H9 (cell line): ENCODE measurements around the gene TECTA. TPM values are rescaled to one million over a fixed set of nuclear protein-coding genes. Genes with fewer than 3 reads are reported as not detected.

Experiments used
- DNase-seq: peaks from one replicate; pipeline ENCODE4 v3.0.0-alpha.2; 2017
- H2AFZ ChIP-seq: one replicate; pipeline ENCODE4 v1.6.1; 2013; ENCODE audit warnings: mild to moderate bottlenecking, low read length, control low read depth, moderate library complexity
- H2AK5ac ChIP-seq: 2 replicates; pipeline ENCODE4 v1.6.1; 2013; ENCODE audit warnings: low read length, control low read depth, mixed read lengths; ENCODE audit not compliant: insufficient read length
- H2BK120ac ChIP-seq: one replicate; pipeline ENCODE4 v1.6.1; 2013; ENCODE audit warnings: low read depth, mild to moderate bottlenecking, low read length, control low read depth, inconsistent platforms; ENCODE audit not compliant: poor library complexity, severe bottlenecking
- H2BK12ac ChIP-seq: 2 replicates; pipeline ENCODE4 v1.6.1; 2013; ENCODE audit warnings: low read length, control low read depth, mixed read lengths, low read depth; ENCODE audit not compliant: insufficient read length
- H2BK15ac ChIP-seq: 2 replicates; pipeline ENCODE4 v1.6.1; 2013; ENCODE audit warnings: low read depth, low read length, control low read depth
- H2BK20ac ChIP-seq: one replicate; pipeline ENCODE4 v1.6.1; 2013; ENCODE audit warnings: low read depth, mild to moderate bottlenecking, low read length, control low read depth, inconsistent platforms; ENCODE audit not compliant: poor library complexity, severe bottlenecking
- H2BK5ac ChIP-seq: 2 replicates; pipeline ENCODE4 v1.6.1; 2013; ENCODE audit warnings: low read length, control low read depth, mixed read lengths; ENCODE audit not compliant: insufficient read length
- H3K14ac ChIP-seq: 2 replicates; pipeline ENCODE4 v1.6.1; 2013; ENCODE audit warnings: low read length, control low read depth; ENCODE audit not compliant: insufficient read depth
- H3K18ac ChIP-seq: 2 replicates; pipeline ENCODE4 v1.6.1; 2013; ENCODE audit warnings: low read depth, mild to moderate bottlenecking, mixed read lengths, low read length, control low read depth; ENCODE audit not compliant: insufficient read length
- H3K23ac ChIP-seq: 2 replicates; pipeline ENCODE4 v1.6.1; 2013; ENCODE audit warnings: low read length, control low read depth, mixed read lengths, low read depth; ENCODE audit not compliant: insufficient read length
- H3K23me2 ChIP-seq: 2 replicates; pipeline ENCODE4 v1.6.1; 2013; ENCODE audit warnings: low read depth, mild to moderate bottlenecking, mixed read lengths, low read length, control low read depth; ENCODE audit not compliant: insufficient read length, poor library complexity, severe bottlenecking
- H3K27ac ChIP-seq: 2 replicates; pipeline ENCODE4 v1.5.1; 2013; ENCODE audit warnings: low read length, control low read depth, mixed read lengths, low read depth; ENCODE audit not compliant: insufficient read length
- H3K27me3 ChIP-seq: 2 replicates; pipeline ENCODE4 v1.6.1; 2013; ENCODE audit warnings: low read length, control low read depth, inconsistent platforms; ENCODE audit not compliant: insufficient read depth
- H3K4ac ChIP-seq: 2 replicates; pipeline ENCODE4 v1.6.1; 2013; ENCODE audit warnings: low read depth, mild to moderate bottlenecking, control low read depth, inconsistent platforms, low read length, moderate library complexity
- H3K4me1 ChIP-seq: 2 replicates; pipeline ENCODE4 v1.6.1; 2013; ENCODE audit warnings: low read length, control low read depth, inconsistent platforms; ENCODE audit not compliant: insufficient read depth
- H3K4me2 ChIP-seq: 2 replicates; pipeline ENCODE4 v1.6.1; 2013; ENCODE audit warnings: low read length, control low read depth, mixed read lengths; ENCODE audit not compliant: insufficient read length, insufficient read depth
- H3K56ac ChIP-seq: 2 replicates; pipeline ENCODE4 v1.6.1; 2013; ENCODE audit warnings: low read depth, mild to moderate bottlenecking, mixed read lengths, low read length, control low read depth; ENCODE audit not compliant: insufficient read length
- H3K79me1 ChIP-seq: 2 replicates; pipeline ENCODE4 v1.6.1; 2013; ENCODE audit warnings: low read depth, mild to moderate bottlenecking, moderate library complexity, low read length, control low read depth, inconsistent platforms; ENCODE audit not compliant: insufficient read depth, poor library complexity, severe bottlenecking
- H3K79me2 ChIP-seq: 2 replicates; pipeline ENCODE4 v1.6.1; 2013; ENCODE audit warnings: low read length, control low read depth, inconsistent platforms; ENCODE audit not compliant: insufficient read depth
- H3K9ac ChIP-seq: 2 replicates; pipeline ENCODE4 v1.6.1; 2013; ENCODE audit warnings: low read length, control low read depth, mixed read lengths; ENCODE audit not compliant: insufficient read length; ENCODE audit errors: extremely low read depth
- H3K9me3 ChIP-seq: one replicate; pipeline ENCODE4 v1.6.1; 2013; ENCODE audit warnings: low read depth, low read length, inconsistent platforms; ENCODE audit not compliant: control insufficient read depth
- H3T11ph ChIP-seq: one replicate; pipeline ENCODE4 v1.6.1; 2013; ENCODE audit warnings: mild to moderate bottlenecking, low read length, control low read depth, inconsistent platforms
- H4K20me1 ChIP-seq: one replicate; pipeline ENCODE4 v1.6.1; 2013; ENCODE audit not compliant: control insufficient read depth, insufficient read length, insufficient read depth
- H4K5ac ChIP-seq: 2 replicates; pipeline ENCODE4 v1.6.1; 2013; ENCODE audit warnings: low read depth, mild to moderate bottlenecking, mixed read lengths, low read length, control low read depth; ENCODE audit not compliant: insufficient read length
- H4K8ac ChIP-seq: replicated peaks from 2 replicates; pipeline ENCODE4 v1.6.1; 2013; ENCODE audit warnings: low read length, control low read depth, mixed read lengths, low read depth; ENCODE audit not compliant: insufficient read length
- H4K91ac ChIP-seq: 2 replicates; pipeline ENCODE4 v1.6.1; 2013; ENCODE audit warnings: low read depth, mild to moderate bottlenecking, moderate library complexity, mixed read lengths, low read length, control low read depth; ENCODE audit not compliant: insufficient read length
- H3K27ac Mint-ChIP-seq, 3 experiments: 2 replicates in 2 of 3; 3 replicates in 1 of 3; pipeline ENCODE4 v1.8.0; 2020 to 2021; ENCODE audit warnings: mixed read lengths in 3 of 3, mild to moderate bottlenecking in 1 of 3, moderate library complexity in 1 of 3
- H3K27me3 Mint-ChIP-seq: 2 replicates; pipeline ENCODE4 v1.8.0; 2021; ENCODE audit warnings: low read depth, mild to moderate bottlenecking, moderate library complexity, mixed read lengths
- H3K36me3 Mint-ChIP-seq, 3 experiments: 2 replicates in 2 of 3; 3 replicates in 1 of 3; pipeline ENCODE4 v1.8.0; 2020 to 2021; ENCODE audit warnings: low read depth in 3 of 3, mixed read lengths in 3 of 3; ENCODE audit not compliant: insufficient read depth in 1 of 3
- H3K4me1 Mint-ChIP-seq, 2 experiments: 2 replicates each; pipeline ENCODE4 v1.8.0; 2020; ENCODE audit warnings: mixed read lengths in 2 of 2
- H3K4me3 Mint-ChIP-seq, 2 experiments: 2 replicates in 1 of 2; 3 replicates in 1 of 2; pipeline ENCODE4 v1.8.0; 2020 to 2021; ENCODE audit warnings: mild to moderate bottlenecking in 2 of 2, mixed read lengths in 2 of 2, moderate library complexity in 1 of 2
- H3K9me3 Mint-ChIP-seq, 2 experiments: 2 replicates in 1 of 2; 3 replicates in 1 of 2; pipeline ENCODE4 v1.8.0; 2020; ENCODE audit warnings: mild to moderate bottlenecking in 2 of 2, mixed read lengths in 2 of 2, moderate library complexity in 1 of 2
- CTCF ChIP-seq: fragments of 200-600 bp; sonication (generic); conservative IDR thresholded peaks from 3 replicates; pipeline ENCODE4 v1.8.0; 2021; ENCODE audit warnings: antibody characterized with exemption, mild to moderate bottlenecking
- WGBS: extraction: QIAGEN DNeasy Blood & Tissue Kit; methylation state at CpG from one replicate; pipeline ENCODE4 v1.1.7; 2013; ENCODE audit warnings: missing lambda C conversion rate, low lambda C conversion rate, mixed read lengths; ENCODE audit not compliant: insufficient read length; ENCODE audit errors: extremely low coverage; 5-methylcytosine and 5-hydroxymethylcytosine counted together
- total RNA-seq: library from RNA; stranded (reverse); gene quantifications from 2 replicates; pipeline ENCODE4 v1.2.1, GENCODE V29; 2021

The TECTA gene
- total RNA-seq, 1 experiment from 2014 or later: 0.66 TPM

GRCh38 chr11:121240650-121241303 is 139.7 kb downstream of the TECTA start:
- H2BK5ac ChIP-seq: no peak overlapping the region
- H2BK120ac ChIP-seq: no peak overlapping the region
- no peaks in the 10 kb centered on the region for H4K20me1 ChIP-seq
- H3K9me3 ChIP-seq: no peaks in the 10 kb centered on the region
- no peak overlapping the region; a peak in 2 of 7 replicates for H3K27ac Mint-ChIP-seq
- H4K91ac ChIP-seq: no peak overlapping the region
- no peaks in the 10 kb centered on the region for H3K27me3 ChIP-seq
- H3K27me3 Mint-ChIP-seq: no peaks in the 10 kb centered on the region
- WGBS: no CpG with 5 or more reads among the region's 9 CpGs
- no peak overlapping the region for H3K56ac ChIP-seq
- peaks cover 0 to 9% (median 6%) of the 10 kb centered on the region in 3 experiments; a peak in 5 of 7 replicates for H3K36me3 Mint-ChIP-seq
- TF ChIP-seq CTCF: no peak
- no peak overlapping the region for H3K27ac ChIP-seq
- peaks cover 0 to 5% of the 10 kb centered on the region in 2 experiments; a peak in 4 of 5 replicates for H3K9me3 Mint-ChIP-seq
- H3K14ac ChIP-seq: no peak overlapping the region
- no peak overlapping the region for H3K4ac ChIP-seq
- no peak overlapping the region for H3K9ac ChIP-seq
- H2BK20ac ChIP-seq: no peak overlapping the region
- no peak overlapping the region for H2BK12ac ChIP-seq
- no peak overlapping the region for H4K5ac ChIP-seq
- no peak overlapping the region for H3T11ph ChIP-seq
- H3K79me1 ChIP-seq: no peaks in the 10 kb centered on the region
- H3K4me2 ChIP-seq: no peak overlapping the region
- no peak overlapping the region for H3K23ac ChIP-seq
- no peak overlapping the region for H2AK5ac ChIP-seq
- no peak overlapping the region for H3K4me3 Mint-ChIP-seq
- H3K4me1 ChIP-seq: peaks cover 8% of the 10 kb centered on the region; the same call in 1 of the 2 replicates
- H3K79me2 ChIP-seq: no peaks in the 10 kb centered on the region
- H2AFZ ChIP-seq: no peak overlapping the region
- H3K4me1 Mint-ChIP-seq: peaks cover 60 to 67% of the 10 kb centered on the region in 2 experiments
- H2BK15ac ChIP-seq: no peak overlapping the region
- H3K18ac ChIP-seq: no peak overlapping the region
- H3K23me2 ChIP-seq: no peaks in the 10 kb centered on the region
- H4K8ac ChIP-seq: no peak overlapping the region
- no peak for DNase-seq

Other genes with a start within 250 kb of the TECTA start
- gene TBCEL, start 77.1 kb upstream of the TECTA start, total RNA-seq: 15.2 and 17.3 TPM in 2 replicates
- gene SC5D, start 191.5 kb downstream of the TECTA start, total RNA-seq: 90.4 and 92.0 TPM in 2 replicates